B cell (primary cell): Measurements from ENCODE around the gene CIZ1. TPM values are rescaled to one million over a fixed set of nuclear protein-coding genes. Genes with fewer than 3 reads are reported as not detected.

Source experiments
- ATAC-seq: fragments of 200-7000 bp; cut with Tn5 transposase; one replicate; pipeline ENCODE4 v1.10.0; 2021; ENCODE audit warnings: low read depth, mild to moderate bottlenecking, moderate number of reproducible peaks, moderate library complexity
- CTCF ChIA-PET: fragments of 350-600 bp; sonication (Branson Sonifier 250); formaldehyde crosslinking; loops from one replicate; lab custom pipeline; 2021; ENCODE audit warnings: antibody characterized with exemption, inconsistent platforms; lab: Charles Lee
- POLR2A ChIA-PET: fragments of 350-600 bp; sonication (Branson Sonifier 250); formaldehyde crosslinking; loops from one replicate; lab custom pipeline; 2021; ENCODE audit warnings: antibody characterized with exemption; lab: Charles Lee
- DNase-seq: peaks from one replicate; pipeline ENCODE4 v3.0.0; 2013
- H2AFZ ChIP-seq: 2 replicates; pipeline ENCODE4 v1.6.1; 2012; ENCODE audit warnings: mild to moderate bottlenecking, low read depth, low read length; ENCODE audit not compliant: insufficient read depth, poor library complexity, severe bottlenecking
- H3K27ac ChIP-seq, 2 donors: 1 replicate in 1 of 2; 2 replicates in 1 of 2; pipeline ENCODE4 v1.5.1; 2012 to 2013; ENCODE audit warnings: low read length in 2 of 2, mild to moderate bottlenecking in 2 of 2, moderate library complexity in 1 of 2
- H3K27me3 ChIP-seq, 4 experiments: fragments of 200-600 bp in 1 of 4; sonication (generic) in 1 of 4; replicated peaks in 1 of 4; 1 replicate in 2 of 4; 2 replicates in 2 of 4; pipeline versions ENCODE4 v1.6.1 to v1.7.0; 2013 to 2016; ENCODE audit warnings: low read length in 3 of 4, mild to moderate bottlenecking in 2 of 4, mixed read lengths in 1 of 4, moderate library complexity in 1 of 4; ENCODE audit not compliant: insufficient read depth in 4 of 4, control insufficient read depth in 3 of 4; ENCODE audit errors: control extremely low read depth in 1 of 4
- H3K36me3 ChIP-seq, 2 experiments: replicated peaks in 1 of 2; 1 replicate in 1 of 2; 2 replicates in 1 of 2; pipeline versions ENCODE4 v1.6.1 to v1.7.1; 2013; ENCODE audit warnings: low read length in 1 of 2; ENCODE audit not compliant: insufficient read depth in 2 of 2, control insufficient read depth in 1 of 2; ENCODE audit errors: control extremely low read depth in 1 of 2, extremely low read depth in 1 of 2
- H3K4me1 ChIP-seq, 2 donors: fragments of 200-600 bp in 1 of 2; sonication (generic) in 1 of 2; 1 replicate in 1 of 2; 2 replicates in 1 of 2; pipeline versions ENCODE4 v1.5.1 to v1.6.1; 2013 to 2017; ENCODE audit warnings: low read length in 2 of 2; ENCODE audit not compliant: control insufficient read depth in 2 of 2, insufficient read depth in 2 of 2
- H3K4me2 ChIP-seq: replicated peaks from 2 replicates; pipeline ENCODE3; 2012; ENCODE audit warnings: mild to moderate bottlenecking, low read depth, low read length; ENCODE audit not compliant: poor library complexity, severe bottlenecking
- H3K4me3 ChIP-seq, 5 experiments: fragments of 200-600 bp in 1 of 5; sonication (generic) in 1 of 5; 1 replicate in 3 of 5; 2 replicates in 2 of 5; pipeline versions ENCODE4 v1.5.1 to v1.7.0; 2011 to 2016; ENCODE audit warnings: low read length in 4 of 5, mild to moderate bottlenecking in 4 of 5, low read depth in 2 of 5, control low read depth in 1 of 5, moderate library complexity in 1 of 5; ENCODE audit not compliant: insufficient read depth in 1 of 5; ENCODE audit errors: control extremely low read depth in 1 of 5, extremely low read depth in 1 of 5
- H3K79me2 ChIP-seq: fragments of 200-600 bp; sonication (generic); one replicate; pipeline ENCODE4 v1.6.0; 2016; ENCODE audit warnings: low read length; ENCODE audit not compliant: control insufficient read depth, insufficient read depth
- H3K9ac ChIP-seq: fragments of 200-600 bp; sonication (generic); 2 replicates; pipeline ENCODE4 v1.6.1; 2017; ENCODE audit warnings: mild to moderate bottlenecking, low read length, moderate library complexity
- H3K9me3 ChIP-seq, 3 donors: one replicate each; pipeline versions ENCODE4 v1.6.1 to v1.7.1; 2013; ENCODE audit warnings: low read length in 2 of 3; ENCODE audit not compliant: control insufficient read depth in 2 of 3, insufficient read depth in 1 of 3; ENCODE audit errors: control extremely low read depth in 1 of 3
- H4K20me1 ChIP-seq: 2 replicates; pipeline ENCODE4 v1.6.0; 2012; ENCODE audit warnings: mild to moderate bottlenecking, low read length; ENCODE audit not compliant: insufficient read depth, control insufficient read depth, poor library complexity, severe bottlenecking
- H3K27ac Mint-ChIP-seq: one replicate; pipeline ENCODE4 v1.8.0; 2021; ENCODE audit warnings: mixed read lengths
- H3K27me3 Mint-ChIP-seq: one replicate; pipeline ENCODE4 v1.8.0; 2021; ENCODE audit warnings: mixed read lengths
- H3K4me1 Mint-ChIP-seq: one replicate; pipeline ENCODE4 v1.8.0; 2021; ENCODE audit warnings: mixed read lengths
- H3K4me3 Mint-ChIP-seq: one replicate; pipeline ENCODE4 v1.8.0; 2021; ENCODE audit warnings: mixed read lengths
- H3K9me3 Mint-ChIP-seq: one replicate; pipeline ENCODE4 v1.8.0; 2022; ENCODE audit warnings: mixed read lengths; ENCODE audit not compliant: insufficient read depth
- EZH2 ChIP-seq: IDR thresholded peaks from 2 replicates; pipeline ENCODE4 v1.6.1; 2012; ENCODE audit warnings: borderline replicate concordance, low read depth, mild to moderate bottlenecking, moderate library complexity, low read length; ENCODE audit not compliant: insufficient read depth, poor library complexity, severe bottlenecking
- WGBS: methylation state at CpG from one replicate; pipeline ENCODE4 v1.1.5; 2013; ENCODE audit warnings: missing lambda C conversion rate; ENCODE audit not compliant: insufficient coverage; 5-methylcytosine and 5-hydroxymethylcytosine counted together
- intact Hi-C: fragments of 100-400 bp; cut with micrococcal nuclease; formaldehyde crosslinking; loops from one replicate; pipeline ENCODE4 v1.10.0; 2022
- polyA plus RNA-seq: library from polyadenylated mRNA; depleted of rRNA; stranded (reverse); fragments of >200 nt; gene quantifications from 2 replicates; pipeline ENCODE4 v1.2.3, GENCODE V29; 2012
- total RNA-seq, 2 donors: library from RNA; stranded (reverse); fragments of 120-200 nt in 1 of 2; gene quantifications; 1 replicate in 1 of 2; 2 replicates in 1 of 2; pipeline versions ENCODE4 v1.2.3 to v1.2.4, GENCODE V29; 2013 to 2022
- TF ChIP-seq, protein P1 (sequence below): fragments of 200-600 bp; IDR thresholded peaks from one replicate; pipeline ENCODE4 v1.8.0; 2022; ENCODE audit warnings: antibody characterized with exemption, mild to moderate bottlenecking

Gene CIZ1
- total and polyA plus RNA-seq, 2 donors (not counting 1 experiment from before 2014, with no cell fraction given), result 79.9 to 160 TPM

DNA sequence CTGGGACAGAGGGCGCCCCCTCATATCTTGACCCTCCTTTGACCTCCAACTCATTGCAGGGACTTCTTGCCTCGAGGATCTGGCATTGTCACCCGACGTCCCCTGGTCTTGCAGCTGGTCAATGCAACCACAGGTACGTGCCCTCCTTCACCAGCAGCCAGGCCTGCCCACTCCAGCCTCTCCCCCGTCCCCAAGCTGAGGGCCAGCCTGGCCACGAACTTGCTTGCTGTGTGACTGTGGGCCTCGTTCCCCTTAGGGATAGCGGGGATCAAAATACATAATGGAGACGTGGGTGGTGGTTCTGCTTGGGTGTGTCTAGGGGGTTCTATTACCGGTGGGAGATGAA, 26.8 kb upstream of the CIZ1 start:
- intact Hi-C loops, result loop anchor here (1.0 kb wide), 2 partner anchors 15 to 32 kb away; partner anchors contain the start of gene DNM1
- H3K4me2 ChIP-seq, result peak overlapping the region; percentile 90
- TF ChIP-seq, protein P1, sequence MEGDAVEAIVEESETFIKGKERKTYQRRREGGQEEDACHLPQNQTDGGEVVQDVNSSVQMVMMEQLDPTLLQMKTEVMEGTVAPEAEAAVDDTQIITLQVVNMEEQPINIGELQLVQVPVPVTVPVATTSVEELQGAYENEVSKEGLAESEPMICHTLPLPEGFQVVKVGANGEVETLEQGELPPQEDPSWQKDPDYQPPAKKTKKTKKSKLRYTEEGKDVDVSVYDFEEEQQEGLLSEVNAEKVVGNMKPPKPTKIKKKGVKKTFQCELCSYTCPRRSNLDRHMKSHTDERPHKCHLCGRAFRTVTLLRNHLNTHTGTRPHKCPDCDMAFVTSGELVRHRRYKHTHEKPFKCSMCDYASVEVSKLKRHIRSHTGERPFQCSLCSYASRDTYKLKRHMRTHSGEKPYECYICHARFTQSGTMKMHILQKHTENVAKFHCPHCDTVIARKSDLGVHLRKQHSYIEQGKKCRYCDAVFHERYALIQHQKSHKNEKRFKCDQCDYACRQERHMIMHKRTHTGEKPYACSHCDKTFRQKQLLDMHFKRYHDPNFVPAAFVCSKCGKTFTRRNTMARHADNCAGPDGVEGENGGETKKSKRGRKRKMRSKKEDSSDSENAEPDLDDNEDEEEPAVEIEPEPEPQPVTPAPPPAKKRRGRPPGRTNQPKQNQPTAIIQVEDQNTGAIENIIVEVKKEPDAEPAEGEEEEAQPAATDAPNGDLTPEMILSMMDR, result no peak
- TF ChIP-seq EZH2, result no peak
- peaks cover 11% of the 10 kb centered on the region for H3K4me1 Mint-ChIP-seq
- peak overlapping the region; percentile 72 for H2AFZ ChIP-seq
- H3K4me3 ChIP-seq, result peak overlapping the region; percentile 9 to 67 (median 54)
- DNase-seq (no peak), ATAC-seq (no peak)
- no peaks in the 10 kb centered on the region for H3K9me3 Mint-ChIP-seq
- ChIA-PET POLR2A (interaction anchor here (0.6 kb wide), 2 partner anchors 15 to 333 kb away, joined by 3 read pairs; no protein-coding TSS in a partner anchor), CTCF (interaction anchor here (0.5 to 1.0 kb wide), 3 partner anchors 14 to 200 kb away, joined by 3 to 4 read pairs (median 3); no protein-coding TSS in a partner anchor)
- peaks cover 0 to 5% (median 0%) of the 10 kb centered on the region in 4 experiments for H3K27me3 ChIP-seq
- 75% methylated on average over 11 of the region's 11 CpGs for WGBS
- H3K9me3 ChIP-seq, result peaks cover 0 to 8% (median 0%) of the 10 kb centered on the region in 3 donors
- H3K27ac Mint-ChIP-seq, result peak overlapping the region; percentile 2
- peak overlapping the region; percentile 65 for H3K9ac ChIP-seq
- no peaks in the 10 kb centered on the region for H3K36me3 ChIP-seq
- H3K79me2 ChIP-seq, result no peaks in the 10 kb centered on the region
- no peaks in the 10 kb centered on the region for H4K20me1 ChIP-seq
- H3K4me3 Mint-ChIP-seq, result peak overlapping the region; percentile 85
- no peak overlapping the region for H3K27ac ChIP-seq
- peaks cover 4% of the 10 kb centered on the region for H3K27me3 Mint-ChIP-seq
- H3K4me1 ChIP-seq, result peaks cover 9 to 16% of the 10 kb centered on the region in 2 donors

DNA sequence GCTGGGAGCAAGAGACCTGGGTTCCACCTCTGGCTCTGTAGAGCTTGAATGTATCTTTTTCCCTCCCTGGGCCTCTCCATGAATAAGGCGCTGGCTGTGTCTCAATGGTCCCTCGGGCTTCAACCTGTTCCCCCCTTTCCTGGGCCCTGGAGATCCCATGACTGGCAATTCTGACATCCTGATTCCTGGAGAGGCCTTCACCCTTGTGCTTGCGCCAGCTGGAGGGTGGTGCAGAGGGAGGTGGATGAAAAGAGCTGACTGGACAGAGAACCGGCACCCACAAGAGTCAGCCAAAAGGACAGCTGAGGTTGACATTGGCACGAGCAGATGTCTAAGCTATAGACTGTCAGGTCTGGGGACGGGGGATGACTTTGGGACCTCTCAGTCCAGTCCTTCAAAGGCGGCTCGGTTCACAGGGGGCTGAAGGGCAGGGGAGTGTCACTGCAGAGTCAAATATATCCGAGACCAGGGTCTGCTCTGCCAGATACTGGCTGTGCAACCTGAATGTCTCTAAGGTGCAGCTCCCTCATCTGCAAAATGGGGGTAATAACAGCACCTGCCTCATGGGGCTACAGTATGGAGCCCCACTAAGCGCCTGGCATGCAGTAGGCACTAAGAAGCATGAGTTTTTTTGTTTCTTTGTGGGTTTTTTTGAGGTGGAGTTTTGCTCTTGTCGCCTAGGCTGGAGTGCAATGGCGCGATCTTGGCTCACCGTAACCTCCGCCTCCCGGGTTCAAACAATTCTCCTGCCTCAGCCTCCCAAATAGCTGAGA, 25.6 kb upstream of the CIZ1 start:
- no peak overlapping the region for H3K4me3 Mint-ChIP-seq
- POLR2A ChIA-PET, result no interaction called here

More for the DNA sequence above, 25.6 kb upstream of the CIZ1 start:
- intact Hi-C loops, result no loop called here
- Histone ChIP-seq H3K4me1 (peaks cover 9 to 16% of the 10 kb centered on the region in 2 donors), H3K9me3 (peaks cover 0 to 8% (median 0%) of the 10 kb centered on the region in 3 donors), H2AFZ (no peak overlapping the region), H3K4me2 (no peak overlapping the region), H4K20me1 (no peaks in the 10 kb centered on the region), H3K4me3 (no peak overlapping the region), H3K9ac (no peak overlapping the region), H3K27ac (no peak overlapping the region), H3K27me3 (peaks cover 0 to 9% (median 0%) of the 10 kb centered on the region in 4 experiments), H3K79me2 (no peaks in the 10 kb centered on the region), H3K36me3 (no peaks in the 10 kb centered on the region)
- WGBS, result 94% methylated on average over 14 of the region's 16 CpGs
- DNase-seq (no peak), ATAC-seq (no peak)
- H3K27me3 Mint-ChIP-seq, result peaks cover 9% of the 10 kb centered on the region
- TF ChIP-seq EZH2, result no peak
- TF ChIP-seq, protein P1, result no peak
- H3K4me1 Mint-ChIP-seq, result peaks cover 11% of the 10 kb centered on the region
- no peak overlapping the region for H3K27ac Mint-ChIP-seq
- CTCF ChIA-PET, result interaction anchor here (0.6 kb wide), 1 partner anchor 9 kb away, joined by 4 read pairs; no protein-coding TSS in a partner anchor
- H3K9me3 Mint-ChIP-seq, result no peaks in the 10 kb centered on the region
